HG03565 (cell line): ENCODE data around the gene OR2J2.
"Not testable (repeated sequence)": the region's sequence is repeated elsewhere in the genome, so short reads cannot be mapped to it uniquely, and the experiment has no call there.

Experiments used
- ATAC-seq: cut with Tn5 transposase; IDR thresholded peaks from one replicate; pipeline ENCODE4 v1.9.1; 2021; ENCODE audit warnings: mild to moderate bottlenecking, moderate library complexity; ENCODE audit not compliant: unreplicated experiment

Gene OR2J2

GRCh38 chr6:29218056-29218455, 47.3 kb downstream of the OR2J2 start:
- ATAC-seq = not testable (repeated sequence)
